SIG-M5 treated with dmso at 0.1 percent for 504 hours (cell line): Measurements from ENCODE around the gene NFIA.

ENCODE experiments used
- DNase-seq: peaks from one replicate; lab custom pipeline; 2025; ENCODE audit not compliant: unreplicated experiment; lab: John Stamatoyannopoulos, UW

Gene NFIA

DNA sequence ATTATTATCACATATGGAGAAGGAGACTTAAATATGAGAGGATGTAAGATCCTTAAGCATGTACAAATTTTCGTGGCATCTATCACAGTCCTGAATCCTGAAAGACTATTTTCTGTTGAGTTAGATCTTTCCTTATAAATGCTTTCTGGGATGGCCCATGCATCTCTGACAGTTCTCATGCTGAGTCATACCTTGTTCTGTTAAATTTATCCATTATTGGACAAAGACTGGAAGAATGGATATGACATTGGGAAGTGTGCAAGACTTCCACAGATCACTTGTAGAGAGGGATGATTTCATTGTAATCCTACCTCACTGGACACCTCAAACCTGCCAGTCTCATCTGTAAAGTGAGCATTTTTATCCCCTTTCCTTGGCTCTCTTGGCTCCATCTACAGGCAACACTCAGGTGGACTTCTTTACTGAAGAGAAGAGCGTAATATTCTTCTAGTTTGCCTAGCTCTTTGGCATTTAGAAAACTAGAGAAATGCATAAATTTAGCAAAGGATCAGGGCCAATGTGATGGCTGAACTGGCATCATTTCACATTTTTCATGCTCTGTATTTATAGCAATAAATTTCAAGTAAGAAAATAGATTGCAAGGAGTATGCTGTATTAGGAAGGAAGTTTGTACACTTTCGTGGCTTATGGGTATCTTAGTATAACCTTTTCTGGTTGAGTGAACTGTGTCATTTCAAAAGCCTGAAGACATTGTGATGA is 128.2 kb downstream of the NFIA start:
- no peak for DNase-seq

- no peak for DNase-seq
These were observed 131.1 kb downstream of the NFIA start for GRCh38 chr1:61213245-61214011.

GRCh38 chr1:61215119-61215518 is 132.8 kb downstream of the NFIA start:
- DNase-seq: no peak

DNA sequence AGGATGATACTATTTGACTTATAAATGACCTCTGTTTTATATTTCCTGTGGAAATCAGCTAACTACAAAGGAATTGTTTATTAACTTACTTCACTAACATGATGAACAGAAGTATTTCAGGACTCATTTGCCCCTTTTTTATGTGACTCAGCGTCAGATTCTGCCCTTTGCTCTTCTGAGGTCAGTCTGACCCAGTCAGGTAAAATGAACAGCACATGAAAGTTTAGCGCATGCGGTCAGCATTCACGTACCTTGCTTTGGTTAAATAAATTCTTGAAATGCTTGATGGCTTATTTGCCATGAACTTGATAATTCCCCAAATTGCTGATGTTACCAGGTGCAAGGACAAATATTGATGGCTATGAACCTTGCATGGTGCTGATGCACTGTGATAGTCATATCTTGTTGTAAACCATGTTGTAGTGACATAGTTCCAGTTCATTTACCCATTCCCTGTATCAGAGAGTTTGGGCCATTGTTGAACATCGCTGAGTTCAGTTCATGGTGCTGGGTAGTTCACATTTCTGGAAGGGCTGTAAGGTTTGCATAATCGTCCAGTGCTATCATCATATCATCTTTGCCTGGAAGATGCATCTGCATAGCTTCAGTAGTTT is 133.4 kb downstream of the NFIA start:
- no peak for DNase-seq

- no peak for DNase-seq
These were observed 138.2 kb downstream of the NFIA start for GRCh38 chr1:61220536-61220935.

DNA sequence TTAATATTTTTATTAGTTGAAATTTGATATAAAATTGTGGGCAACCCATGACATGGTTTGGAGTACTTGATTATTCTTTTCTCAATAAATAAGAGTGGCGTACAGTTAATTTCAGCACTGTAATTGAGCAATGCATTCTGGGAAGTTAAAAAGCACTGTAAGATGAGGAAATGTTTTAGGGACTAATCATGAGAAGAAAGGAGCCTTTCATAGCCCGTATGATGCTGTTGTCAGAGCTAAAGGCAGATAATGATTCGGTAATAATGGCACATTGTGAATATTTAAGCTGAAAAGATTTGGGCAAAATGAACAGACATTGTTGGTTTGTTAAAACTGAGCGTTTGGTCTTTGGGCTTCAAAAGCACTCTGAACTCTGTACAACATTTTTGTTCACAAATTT is 139.3 kb downstream of the NFIA start:
- no peak for DNase-seq

- DNase-seq: no peak
These were observed 139.9 kb downstream of the NFIA start for GRCh38 chr1:61222240-61222639.

GRCh38 chr1:61223140-61223539 is 140.8 kb downstream of the NFIA start:
- no peak for DNase-seq

DNA sequence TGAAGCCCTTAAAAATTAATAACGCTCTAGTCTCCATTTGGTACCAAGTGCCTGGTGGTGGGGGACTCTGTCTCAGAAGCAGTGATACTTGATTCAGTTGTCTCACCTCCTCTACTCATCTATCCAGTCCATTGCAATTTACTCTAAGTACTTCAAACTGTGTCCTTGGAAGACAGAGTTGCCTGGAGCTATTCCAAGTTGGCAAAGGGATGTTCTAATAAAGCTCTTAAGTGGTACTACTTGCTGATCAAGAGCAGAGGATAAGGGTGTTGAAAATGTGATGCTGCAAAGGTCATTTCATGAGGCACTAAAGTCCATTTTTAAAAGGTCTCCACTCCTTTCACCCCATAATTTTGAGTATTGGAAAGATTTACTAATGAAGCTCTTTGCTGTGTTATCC is 142.2 kb downstream of the NFIA start:
- DNase-seq: no peak

- DNase-seq: no peak
These were observed 143.1 kb downstream of the NFIA start for GRCh38 chr1:61225478-61225877.

DNA sequence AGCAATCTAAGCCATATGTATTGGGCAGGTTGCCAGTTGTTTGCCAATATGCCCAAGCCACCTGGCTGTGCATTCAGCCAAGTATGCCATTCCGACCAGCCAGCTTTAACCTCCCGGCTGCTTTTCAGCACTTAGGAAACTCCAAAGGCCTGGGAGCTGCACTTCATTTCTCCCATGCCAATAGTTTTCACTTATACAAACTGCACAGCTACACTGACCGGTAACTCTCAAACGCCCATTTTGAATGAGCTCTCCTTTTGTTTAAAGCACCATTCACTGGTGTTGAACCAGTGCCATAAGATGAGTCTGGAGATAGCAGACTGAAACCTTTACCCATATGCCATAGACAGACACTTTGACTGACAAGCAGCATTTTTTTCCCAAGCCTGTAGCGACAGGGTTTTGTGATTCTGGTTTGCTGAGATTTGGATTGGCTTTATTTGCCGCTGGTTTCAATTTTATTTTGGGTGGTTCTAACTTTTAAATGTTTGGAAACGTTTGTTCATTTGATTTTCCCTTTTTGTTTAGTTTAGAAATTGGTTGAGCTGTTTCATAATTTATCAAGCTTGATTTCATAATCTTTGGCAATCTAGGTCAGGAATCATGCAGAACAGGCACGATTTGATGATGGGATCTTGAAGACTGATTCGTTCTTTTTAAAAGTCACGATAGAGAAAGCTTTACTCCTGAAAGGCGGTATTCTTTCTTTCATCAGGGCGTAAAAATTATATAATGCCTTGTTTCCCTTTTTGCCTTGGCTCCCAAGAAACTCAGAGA is 144.6 kb downstream of the NFIA start:
- no peak for DNase-seq

- DNase-seq: no peak
These were observed 145.6 kb downstream of the NFIA start for GRCh38 chr1:61227857-61228550.

DNA sequence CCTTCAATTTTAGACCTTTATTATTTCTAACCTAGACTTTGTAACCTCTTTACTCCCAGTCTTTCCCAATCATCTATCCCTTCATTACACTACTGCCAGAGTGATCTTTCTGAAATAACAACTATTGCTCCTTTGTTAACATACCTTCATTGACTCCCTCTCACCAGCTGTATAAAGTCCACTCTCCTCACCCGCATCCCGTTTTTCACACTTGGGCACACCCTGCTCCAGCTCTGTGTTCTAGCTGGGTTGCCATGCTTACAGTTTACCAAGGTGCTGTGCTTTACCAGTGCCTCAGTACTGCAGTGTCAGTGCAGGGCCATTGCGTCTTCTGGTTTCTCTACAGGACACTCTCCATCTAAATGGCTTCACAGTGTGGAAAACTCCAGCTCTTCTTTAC is 148.2 kb downstream of the NFIA start:
- DNase-seq: no peak

DNA sequence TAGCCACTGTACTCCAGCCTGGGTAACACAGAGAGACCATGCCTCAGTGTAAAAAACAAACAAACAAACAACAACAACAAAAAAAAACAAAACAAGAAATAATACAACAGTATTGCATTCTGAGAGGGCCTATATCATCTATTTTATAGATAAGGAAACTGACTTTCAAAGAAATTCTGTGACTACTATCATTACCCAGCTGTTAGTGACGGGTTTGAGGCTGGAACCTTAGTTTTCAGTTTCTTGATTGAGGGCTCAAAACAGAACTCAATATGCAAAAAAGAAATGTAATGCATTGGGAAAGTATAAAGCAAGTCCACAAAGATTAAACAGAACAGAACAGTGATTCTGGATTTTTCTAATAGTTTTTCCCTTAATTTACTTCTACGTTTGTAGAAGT is 149.4 kb downstream of the NFIA start:
- DNase-seq: no peak

DNA sequence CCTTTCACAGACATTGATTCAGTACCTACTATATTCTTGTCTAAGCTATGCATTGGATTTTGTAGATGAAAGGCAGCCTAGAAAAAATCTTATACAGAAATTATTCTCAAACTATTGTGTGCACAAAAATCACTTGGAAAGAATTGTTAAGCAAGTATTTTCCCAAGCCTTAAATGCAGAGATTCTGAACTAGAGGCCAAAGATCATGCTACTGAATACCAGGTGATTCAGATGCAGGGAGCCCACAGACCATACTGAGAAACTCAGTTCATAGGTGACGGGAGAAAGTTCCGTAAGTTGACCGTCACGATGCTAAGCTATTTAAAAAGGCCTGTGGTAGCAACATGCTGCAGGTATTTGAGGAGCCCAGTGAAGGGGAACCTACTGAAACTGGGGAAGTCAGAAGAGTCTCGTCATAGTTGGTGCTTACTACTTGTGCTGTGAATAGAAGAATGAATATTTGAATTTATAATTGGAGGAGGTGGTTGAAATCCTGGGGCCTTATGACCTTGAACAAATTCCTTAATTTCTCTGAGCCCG is 150.8 kb downstream of the NFIA start:
- DNase-seq: no peak

GRCh38 chr1:61234587-61234919 is 152.2 kb downstream of the NFIA start:
- DNase-seq: no peak

DNA sequence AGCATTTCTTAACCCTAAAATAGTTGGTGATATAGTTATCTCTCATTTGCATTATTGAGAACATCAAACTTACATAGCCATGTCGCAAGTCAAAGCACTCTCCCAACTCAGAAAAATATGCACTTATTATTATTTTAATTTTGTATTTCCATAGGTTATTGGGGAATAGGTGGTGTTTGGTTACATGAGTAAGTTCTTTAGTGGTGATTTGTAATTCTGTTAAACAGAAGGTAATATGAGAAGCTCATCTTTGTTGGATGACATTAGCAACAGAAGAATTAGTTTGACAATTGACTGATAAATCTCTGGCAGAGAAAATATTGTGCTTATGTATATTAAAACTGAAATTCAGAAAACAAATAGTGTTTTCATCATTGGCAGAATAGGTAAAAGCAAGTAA is 154.8 kb downstream of the NFIA start:
- no peak for DNase-seq

- DNase-seq: no peak
These were observed 155.4 kb downstream of the NFIA start for GRCh38 chr1:61237659-61238358.

DNA sequence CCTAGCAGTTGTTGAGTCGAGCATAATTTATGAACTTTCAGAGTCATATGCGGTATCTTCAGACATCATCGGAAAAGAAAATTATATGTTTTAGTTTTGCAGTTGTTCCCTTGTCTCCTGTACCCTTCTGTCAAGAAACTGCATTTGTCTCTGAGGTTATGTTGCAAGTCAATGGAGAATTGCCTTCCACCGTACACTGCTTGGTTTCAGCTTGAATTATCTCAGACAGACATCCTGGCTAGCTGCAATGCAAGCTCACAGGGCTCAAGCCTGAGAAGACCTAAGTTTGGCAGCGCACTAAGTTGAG is 156.0 kb downstream of the NFIA start:
- no peak for DNase-seq

GRCh38 chr1:61240878-61241277 is 158.5 kb downstream of the NFIA start:
- no peak for DNase-seq
